SIG-M5 (cell line): ENCODE data around the gene MCM9.

ENCODE experiments used
- DNase-seq: peaks from one replicate; lab custom pipeline; 2025; lab: John Stamatoyannopoulos, UW

The MCM9 gene

GRCh38 chr6:118864341-118865099 is 70.4 kb downstream of the MCM9 start:
- no peak for DNase-seq

GRCh38 chr6:118862443-118862842 is 72.5 kb downstream of the MCM9 start:
- DNase-seq: no peak

DNA sequence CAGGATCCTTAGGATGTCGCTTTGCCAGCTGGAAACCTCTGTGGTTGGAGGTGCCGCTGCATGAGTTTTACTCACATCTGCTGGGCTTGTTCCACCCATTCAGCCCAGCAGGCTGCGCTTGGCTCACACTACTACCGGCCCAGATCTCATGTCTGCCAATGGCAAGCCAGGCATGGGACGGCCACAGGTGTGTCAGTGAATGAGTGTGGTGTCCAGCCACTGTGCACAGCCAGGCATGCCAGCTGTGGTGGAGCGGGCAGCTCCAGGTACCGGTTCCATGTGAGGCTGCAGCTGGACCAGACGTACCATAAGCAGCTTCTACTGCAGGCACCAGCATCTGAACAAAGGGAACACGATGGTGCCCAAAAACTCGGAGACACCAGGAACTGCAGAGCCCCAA is 74.1 kb downstream of the MCM9 start:
- no peak for DNase-seq

DNA sequence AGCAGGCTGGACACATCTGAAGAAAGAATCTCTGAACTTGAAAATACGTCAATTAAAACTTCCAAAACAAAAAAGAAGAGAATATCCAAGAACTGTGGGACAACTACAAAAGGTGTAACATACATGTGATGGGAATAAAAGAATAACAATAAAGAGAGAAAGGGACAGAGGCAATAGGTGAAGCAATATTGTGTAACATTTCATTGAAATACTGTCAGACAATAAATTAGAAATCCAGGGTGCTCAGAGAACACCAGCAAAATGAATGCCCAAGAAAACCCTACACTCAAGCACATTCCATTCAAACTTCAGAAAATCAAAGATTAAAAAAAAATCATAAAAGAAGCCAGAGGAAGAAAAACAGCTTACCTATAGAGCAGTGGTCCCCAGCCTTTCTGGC is 74.6 kb downstream of the MCM9 start:
- no peak for DNase-seq

DNA sequence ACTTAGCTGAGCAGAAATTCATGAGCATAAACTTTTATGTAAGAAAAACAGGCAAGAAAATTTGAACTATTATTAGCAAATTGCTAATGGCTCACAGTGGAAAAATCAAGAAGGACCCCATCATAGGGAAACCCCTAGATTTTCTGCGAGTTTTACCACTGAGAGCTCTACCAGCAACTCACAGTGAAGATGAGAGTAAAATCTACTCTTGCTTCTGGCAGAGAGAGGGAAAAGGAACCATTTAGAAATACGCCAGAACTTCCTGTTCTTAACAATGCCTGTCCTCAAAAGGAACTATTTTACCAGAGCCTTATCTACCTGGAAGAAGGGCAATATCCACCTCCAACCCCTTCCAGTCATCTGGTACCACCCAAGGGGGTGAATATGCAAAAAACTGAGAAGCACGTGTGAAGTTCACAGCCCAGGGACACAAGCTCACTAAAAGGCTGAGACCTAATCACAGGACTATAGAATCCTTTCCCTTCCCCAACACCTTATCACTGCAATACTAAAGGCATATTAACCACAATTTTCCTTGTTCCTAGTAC is 75.4 kb downstream of the MCM9 start:
- DNase-seq: no peak

DNA sequence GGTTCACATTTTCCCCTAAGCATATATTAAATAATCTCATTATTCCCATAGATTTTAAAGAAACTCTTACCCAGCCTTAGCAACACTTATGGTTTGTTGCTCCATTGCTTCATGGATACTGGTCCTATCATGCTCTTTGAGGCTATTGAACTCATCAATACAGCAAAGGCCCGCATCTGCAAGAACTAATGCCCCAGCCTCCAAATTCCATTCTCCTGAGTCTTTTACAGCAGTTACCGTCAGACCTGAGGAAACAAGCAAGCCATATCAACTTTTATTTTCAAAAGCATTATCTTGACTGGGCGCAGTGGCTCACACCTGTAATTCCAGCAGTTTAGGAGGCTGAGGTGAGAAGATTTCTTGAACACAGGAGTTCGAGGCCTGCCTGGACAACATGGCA is 78.7 kb downstream of the MCM9 start:
- DNase-seq: no peak

- no peak for DNase-seq
Observed at GRCh38 chr6:118853408-118853807, 81.6 kb downstream of the MCM9 start.

DNA sequence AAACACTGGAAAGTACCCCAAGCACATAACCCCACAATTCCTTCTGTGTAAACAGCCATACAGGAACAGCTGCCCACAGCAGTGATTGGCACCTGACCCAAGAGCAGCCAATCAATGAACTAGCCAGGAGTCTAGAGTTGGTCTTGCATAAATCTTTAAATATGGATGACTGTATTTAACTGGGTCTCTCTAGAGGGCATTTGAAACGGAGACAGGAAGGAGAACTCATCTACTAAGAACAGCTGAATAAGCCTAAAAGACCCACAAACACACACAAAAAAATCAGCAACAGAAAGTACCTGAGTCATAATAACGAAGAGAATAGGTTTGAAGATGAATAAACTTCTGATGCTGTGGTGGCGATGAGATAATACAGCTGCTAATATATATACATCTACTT is 90.0 kb downstream of the MCM9 start:
- DNase-seq: no peak

DNA sequence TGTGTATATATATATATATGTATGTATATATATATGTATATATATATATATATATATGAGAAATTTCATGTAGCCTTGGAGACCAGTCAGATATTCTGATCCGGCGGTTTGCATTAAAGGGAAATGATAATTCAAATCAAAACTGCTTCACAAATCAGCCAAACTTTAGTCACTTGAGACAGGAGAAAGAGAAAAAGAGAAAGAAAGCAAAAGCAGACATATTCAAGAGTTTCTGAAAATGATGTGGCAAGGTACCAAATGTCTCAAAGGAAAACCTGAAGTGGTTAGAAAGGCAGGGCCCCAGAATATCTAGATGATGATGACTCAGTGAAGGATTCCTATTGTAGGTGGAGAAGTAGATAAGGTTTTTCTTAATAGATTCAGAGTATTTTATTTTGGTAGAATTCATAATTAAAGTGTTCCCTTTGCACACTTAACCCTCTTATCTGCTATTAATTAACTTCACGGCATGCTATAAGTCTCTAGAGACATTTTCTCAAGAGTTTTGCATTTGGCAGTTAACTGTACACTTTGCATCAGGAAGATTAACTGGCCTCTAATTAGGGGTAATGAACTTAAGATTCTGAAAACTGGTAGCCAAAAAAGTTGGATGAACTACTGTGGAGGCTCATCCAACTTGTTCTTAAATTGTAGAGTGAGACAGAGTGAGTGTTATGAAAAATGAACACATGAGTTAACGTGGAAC is 91.1 kb downstream of the MCM9 start:
- DNase-seq: no peak

GRCh38 chr6:118830691-118831090 is 104.3 kb downstream of the MCM9 start:
- no peak for DNase-seq

GRCh38 chr6:118829817-118830478 is 105.0 kb downstream of the MCM9 start:
- DNase-seq: no peak

GRCh38 chr6:118826096-118826495 is 108.9 kb downstream of the MCM9 start:
- no peak for DNase-seq

DNA sequence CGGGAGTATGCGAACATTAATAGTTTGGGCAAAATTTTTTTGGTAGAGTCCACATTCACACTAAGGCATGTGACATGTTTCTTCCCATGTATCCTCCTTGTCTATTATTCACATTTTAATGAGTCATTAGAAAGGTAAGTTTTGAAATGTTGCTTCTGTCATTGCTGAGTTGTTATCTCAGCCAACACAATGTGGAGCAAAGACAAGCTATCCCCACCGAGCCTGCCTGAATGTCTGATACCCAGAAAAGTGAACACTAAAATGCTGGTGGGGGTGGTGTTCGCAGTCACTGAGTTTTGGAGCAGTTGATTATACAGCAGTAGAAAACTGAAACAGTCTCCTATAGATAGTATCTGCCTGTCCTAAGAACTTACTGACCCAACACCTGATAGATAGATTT is 109.3 kb downstream of the MCM9 start:
- no peak for DNase-seq

- DNase-seq: no peak
Observed at GRCh38 chr6:118815495-118815894, 119.5 kb downstream of the MCM9 start.

DNA sequence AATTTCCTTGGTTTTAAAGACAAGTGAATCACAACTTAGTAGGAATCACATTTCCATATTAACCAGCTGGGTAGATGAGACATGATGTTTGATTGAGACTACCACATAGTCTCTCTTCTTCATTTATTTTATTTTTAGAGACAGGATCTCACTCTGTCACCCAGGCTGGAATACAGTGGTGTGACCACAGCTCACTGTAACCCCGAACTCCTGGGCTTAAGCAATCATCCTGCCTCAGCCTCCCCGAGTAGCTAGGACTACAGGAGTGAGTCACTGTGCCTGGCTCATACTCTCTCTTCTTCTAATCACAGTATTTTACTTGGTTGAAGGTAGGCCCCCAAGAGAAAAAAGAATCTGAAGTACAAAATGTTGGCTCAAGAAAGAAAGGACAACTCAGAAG is 121.2 kb downstream of the MCM9 start:
- DNase-seq: no peak

- DNase-seq: no peak
Observed at GRCh38 chr6:118812970-118813369, 122.0 kb downstream of the MCM9 start.

DNA sequence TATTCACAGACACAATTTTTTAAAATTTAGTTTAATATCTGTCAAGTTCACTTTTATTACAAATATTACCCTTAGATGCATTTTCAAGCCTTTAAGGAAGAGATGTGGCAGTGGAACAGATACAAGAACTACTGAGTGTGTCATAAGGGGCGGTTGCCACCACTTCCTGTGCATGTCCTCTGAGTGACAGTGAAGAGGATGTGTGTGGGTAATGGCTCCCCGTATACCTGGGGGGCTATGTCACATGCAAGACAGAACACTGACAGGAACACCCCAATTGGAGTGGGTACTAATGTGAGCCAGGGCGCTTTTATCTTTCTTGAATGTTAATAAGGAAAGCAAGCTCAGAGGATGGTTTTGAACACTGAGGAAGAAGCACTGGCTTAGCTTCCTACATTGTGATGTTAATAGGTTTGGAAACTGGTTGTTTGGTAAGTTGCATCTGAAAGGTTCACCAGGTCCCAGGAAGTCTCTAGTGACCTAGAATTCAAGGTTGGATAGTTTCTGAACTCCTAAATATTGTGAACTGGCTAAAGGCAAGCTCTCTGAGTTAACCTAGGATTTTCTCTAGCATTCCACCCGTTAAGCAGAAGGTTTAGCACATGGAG is 124.4 kb downstream of the MCM9 start:
- DNase-seq: no peak

DNA sequence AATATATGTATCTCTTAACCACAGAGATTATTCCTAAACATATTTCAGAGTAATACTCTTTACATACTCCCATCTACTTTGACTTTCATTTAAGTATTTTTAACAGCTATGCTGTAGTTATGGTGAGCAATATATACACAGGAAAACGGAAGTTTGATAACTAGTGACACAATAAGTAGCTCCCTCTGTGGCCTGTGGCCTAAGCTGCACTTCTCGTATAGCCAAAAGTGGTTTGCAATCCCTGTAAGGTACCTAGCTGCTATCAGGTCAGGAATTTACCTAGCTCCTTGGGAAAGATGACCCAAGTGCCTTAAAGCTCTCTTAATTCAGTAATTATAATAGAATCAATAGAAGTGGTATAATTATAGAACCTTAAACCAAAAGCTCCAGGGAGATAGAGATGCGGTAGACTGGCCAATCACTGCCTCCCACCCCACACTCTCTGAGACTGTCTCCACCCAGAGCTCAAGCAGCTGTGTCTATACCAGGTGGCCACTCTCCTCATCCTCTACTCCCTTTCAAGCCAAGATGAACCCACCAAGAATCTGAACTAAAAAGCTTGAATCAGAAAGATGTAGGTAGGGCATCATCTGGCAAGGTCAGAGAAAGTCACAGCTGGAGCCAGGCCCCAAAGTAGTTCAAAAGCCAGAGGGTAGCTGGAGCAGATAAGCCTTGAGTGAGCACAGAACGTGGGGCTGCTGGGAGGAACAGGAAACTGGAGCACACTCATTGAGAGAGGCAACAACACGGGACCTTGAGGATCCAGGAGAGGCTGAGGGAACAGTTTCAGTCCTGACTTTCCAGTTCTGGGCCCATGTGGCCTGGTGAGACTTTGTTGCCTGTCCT is 125.9 kb downstream of the MCM9 start:
- no peak for DNase-seq

- no peak for DNase-seq
Observed at GRCh38 chr6:118804091-118804490, 130.9 kb downstream of the MCM9 start.

DNA sequence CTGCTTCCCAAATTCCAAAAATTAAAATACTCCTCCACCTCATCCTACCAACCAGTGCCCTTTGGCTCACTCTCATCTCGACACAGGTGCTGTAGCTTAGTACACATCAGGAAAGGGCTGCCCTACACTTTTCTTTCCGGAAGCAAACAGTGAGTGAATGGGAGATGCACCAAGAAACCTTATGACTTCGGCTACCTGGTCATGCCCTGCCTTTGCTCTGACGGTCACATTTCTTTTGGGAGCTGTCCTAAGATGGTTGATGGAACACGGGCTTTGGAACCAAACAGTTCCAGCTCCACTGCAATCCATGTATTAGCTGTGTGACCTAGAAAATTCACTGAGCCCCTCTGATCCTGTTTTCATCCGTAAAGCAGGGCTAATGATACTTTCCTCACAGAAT is 133.7 kb downstream of the MCM9 start:
- DNase-seq: no peak

DNA sequence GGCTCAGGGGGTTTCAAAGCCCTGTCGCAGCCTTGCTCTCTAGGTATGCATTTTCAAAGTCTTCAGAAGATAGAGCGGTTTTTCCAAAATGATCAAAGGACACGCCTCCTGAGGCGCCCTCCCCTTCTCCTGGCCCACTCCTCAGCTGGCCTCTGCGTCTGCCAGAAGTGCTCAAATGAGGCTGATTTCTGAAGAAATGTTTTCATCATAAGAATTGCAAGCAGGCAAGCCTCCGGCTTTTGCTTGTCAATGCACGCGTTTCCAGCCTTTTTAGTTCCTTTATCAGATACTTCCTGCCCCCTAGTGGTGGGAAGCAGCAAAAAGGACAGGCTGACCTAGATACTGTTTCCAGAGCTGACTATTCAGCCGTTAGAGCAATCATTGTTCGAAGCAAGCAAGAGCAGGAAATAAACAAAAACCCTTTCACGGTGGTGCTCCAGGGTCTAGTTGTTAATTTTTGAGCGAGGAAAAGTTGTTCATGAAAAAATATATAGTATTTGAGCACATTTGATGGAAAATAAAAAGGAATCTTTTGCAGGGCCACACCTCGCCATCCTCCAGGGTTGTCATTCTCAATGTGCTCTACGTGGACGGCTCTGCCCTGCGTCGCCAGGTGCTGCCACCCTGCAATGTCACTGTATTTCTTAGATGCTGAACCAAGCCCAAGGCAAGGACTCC is 134.4 kb downstream of the MCM9 start:
- DNase-seq: peak; percentile 3
